Endothelial cell of umbilical vein (primary cell): ENCODE data around the gene CCDC146.

Experiments
- CTCF ChIP-seq, 2 donors: IDR thresholded peaks; 1 replicate in 1 of 2; 2 replicates in 1 of 2; pipeline ENCODE4 v1.5.1; 2011; ENCODE audit warnings: low read length in 2 of 2, mild to moderate bottlenecking in 2 of 2, moderate library complexity in 2 of 2, control low read depth in 1 of 2, inconsistent platforms in 1 of 2, low read depth in 1 of 2; ENCODE audit not compliant: insufficient read depth in 1 of 2; ENCODE audit errors: extremely low read depth in 1 of 2
- EZH2 ChIP-seq: IDR thresholded peaks from 2 replicates; pipeline ENCODE4 v1.6.1; 2012; ENCODE audit warnings: borderline replicate concordance, low read depth, mild to moderate bottlenecking, moderate library complexity, low read length, inconsistent platforms; ENCODE audit not compliant: severe bottlenecking
- POLR2A ChIP-seq: IDR thresholded peaks from 2 replicates; pipeline ENCODE4 v1.6.1; 2012; ENCODE audit warnings: low read depth, mild to moderate bottlenecking, control low read depth, low read length

- no peak for TF ChIP-seq CTCF (IDR thresholded peaks at IDR 0.05; ENCODE audit: extremely low read depth in 1 of 2, insufficient read depth in 1 of 2, low read depth in 1 of 2, low read length in 2 of 2)
- TF ChIP-seq EZH2 = no peak
- no peak for TF ChIP-seq POLR2A
Observed at GRCh38 chr7:77209479-77210139, 87.2 kb downstream of the CCDC146 start.
